Rectal smooth muscle tissue (tissue), 1 donor: ENCODE data around the gene TRMT1.

Experiments used
- H3K27ac ChIP-seq: one replicate; pipeline ENCODE4 v1.7.0; 2013; ENCODE audit warnings: low read depth, low read length, inconsistent platforms
- H3K27me3 ChIP-seq: one replicate; pipeline ENCODE4 v1.7.0; 2013; ENCODE audit warnings: low read length; ENCODE audit not compliant: control insufficient read depth, insufficient read depth
- H3K36me3 ChIP-seq: one replicate; pipeline ENCODE4 v1.7.0; 2013; ENCODE audit warnings: low read length; ENCODE audit not compliant: control insufficient read depth, insufficient read depth
- H3K4me1 ChIP-seq: one replicate; pipeline ENCODE4 v1.7.0; 2013; ENCODE audit warnings: low read length; ENCODE audit not compliant: control insufficient read depth, insufficient read depth
- H3K4me3 ChIP-seq: one replicate; pipeline ENCODE4 v1.7.0; 2013; ENCODE audit warnings: low read length
- H3K9ac ChIP-seq: one replicate; pipeline ENCODE4 v1.7.0; 2013; ENCODE audit warnings: low read length

TRMT1 gene

GRCh38 chr19:13083627-13084026 is 32.9 kb downstream of the TRMT1 start:
- Histone ChIP-seq H3K4me3 (no peak overlapping the region), H3K36me3 (peaks cover 11% of the 10 kb centered on the region), H3K27me3 (no peaks in the 10 kb centered on the region), H3K4me1 (peaks cover 11% of the 10 kb centered on the region), H3K9ac (no peak overlapping the region), H3K27ac (no peak overlapping the region)

- Histone ChIP-seq H3K36me3 (peaks cover 11% of the 10 kb centered on the region), H3K4me3 (no peak overlapping the region), H3K4me1 (peaks cover 17% of the 10 kb centered on the region), H3K27ac (no peak overlapping the region), H3K9ac (no peak overlapping the region), H3K27me3 (no peaks in the 10 kb centered on the region)
Measured at GRCh38 chr19:13083008-13083404, 33.5 kb downstream of the TRMT1 start.

GRCh38 chr19:13082192-13083007 is 34.1 kb downstream of the TRMT1 start:
- peak overlapping the region; percentile 33 for H3K27ac ChIP-seq
- peaks cover 23% of the 10 kb centered on the region for H3K4me1 ChIP-seq
- H3K36me3 ChIP-seq: peaks cover 10% of the 10 kb centered on the region
- H3K27me3 ChIP-seq: no peaks in the 10 kb centered on the region
- H3K4me3 ChIP-seq: no peak overlapping the region
- H3K9ac ChIP-seq: no peak overlapping the region

- Histone ChIP-seq H3K9ac (no peak overlapping the region), H3K4me1 (peaks cover 44% of the 10 kb centered on the region), H3K27me3 (no peaks in the 10 kb centered on the region), H3K36me3 (peaks cover 6% of the 10 kb centered on the region), H3K4me3 (no peak overlapping the region), H3K27ac (peak overlapping the region; percentile 88)
Measured at GRCh38 chr19:13079542-13079986, 37.0 kb downstream of the TRMT1 start.

GRCh38 chr19:13078897-13079541 is 37.5 kb downstream of the TRMT1 start:
- H3K9ac ChIP-seq: peak overlapping the region; percentile 22
- H3K27ac ChIP-seq: peak overlapping the region; percentile 88
- peaks cover 6% of the 10 kb centered on the region for H3K36me3 ChIP-seq
- no peaks in the 10 kb centered on the region for H3K27me3 ChIP-seq
- H3K4me3 ChIP-seq: no peak overlapping the region
- peaks cover 44% of the 10 kb centered on the region for H3K4me1 ChIP-seq

GRCh38 chr19:13078381-13078780 is 38.2 kb downstream of the TRMT1 start:
- H3K4me3 ChIP-seq: no peak overlapping the region
- H3K27ac ChIP-seq: peak overlapping the region; percentile 88
- peaks cover 12% of the 10 kb centered on the region for H3K36me3 ChIP-seq
- H3K27me3 ChIP-seq: no peaks in the 10 kb centered on the region
- H3K9ac ChIP-seq: no peak overlapping the region
- peaks cover 44% of the 10 kb centered on the region for H3K4me1 ChIP-seq

- Histone ChIP-seq H3K4me1 (peaks cover 46% of the 10 kb centered on the region), H3K27ac (peak overlapping the region; percentile 88), H3K9ac (no peak overlapping the region), H3K27me3 (no peaks in the 10 kb centered on the region), H3K4me3 (no peak overlapping the region), H3K36me3 (peaks cover 19% of the 10 kb centered on the region)
Measured at GRCh38 chr19:13077240-13077639, 39.3 kb downstream of the TRMT1 start.

GRCh38 chr19:13076787-13077186 is 39.8 kb downstream of the TRMT1 start:
- H3K36me3 ChIP-seq: peaks cover 19% of the 10 kb centered on the region
- no peak overlapping the region for H3K4me3 ChIP-seq
- H3K4me1 ChIP-seq: peaks cover 46% of the 10 kb centered on the region
- no peaks in the 10 kb centered on the region for H3K27me3 ChIP-seq
- peak overlapping the region; percentile 88 for H3K27ac ChIP-seq
- no peak overlapping the region for H3K9ac ChIP-seq

GRCh38 chr19:13076320-13076719 is 40.2 kb downstream of the TRMT1 start:
- no peak overlapping the region for H3K9ac ChIP-seq

GRCh38 chr19:13074378-13074777 is 42.2 kb downstream of the TRMT1 start:
- Histone ChIP-seq H3K4me1 (peaks cover 51% of the 10 kb centered on the region), H3K27me3 (no peaks in the 10 kb centered on the region), H3K27ac (no peak overlapping the region), H3K4me3 (no peak overlapping the region), H3K9ac (no peak overlapping the region), H3K36me3 (peaks cover 19% of the 10 kb centered on the region)

More at GRCh38 chr19:13076320-13076719, 40.2 kb downstream of the TRMT1 start:
- H3K36me3 ChIP-seq: peaks cover 19% of the 10 kb centered on the region
- peaks cover 46% of the 10 kb centered on the region for H3K4me1 ChIP-seq
- no peak overlapping the region for H3K4me3 ChIP-seq
- peak overlapping the region; percentile 88 for H3K27ac ChIP-seq
- H3K27me3 ChIP-seq: no peaks in the 10 kb centered on the region

GRCh38 chr19:13073263-13073662 is 43.3 kb downstream of the TRMT1 start:
- Histone ChIP-seq H3K27me3 (no peaks in the 10 kb centered on the region), H3K4me1 (peaks cover 50% of the 10 kb centered on the region), H3K36me3 (peaks cover 19% of the 10 kb centered on the region), H3K9ac (no peak overlapping the region), H3K27ac (peak overlapping the region; percentile 24), H3K4me3 (no peak overlapping the region)

GRCh38 chr19:13072188-13072908 is 44.2 kb downstream of the TRMT1 start:
- peaks cover 19% of the 10 kb centered on the region for H3K36me3 ChIP-seq
- no peak overlapping the region for H3K9ac ChIP-seq
- H3K27me3 ChIP-seq: no peaks in the 10 kb centered on the region
- H3K4me1 ChIP-seq: peaks cover 48% of the 10 kb centered on the region
- peak overlapping the region; percentile 4 for H3K27ac ChIP-seq
- H3K4me3 ChIP-seq: no peak overlapping the region
